GM18858 (cell line): Measurements from ENCODE around the gene WDR38.

Experiments used
- ATAC-seq: cut with Tn5 transposase; IDR thresholded peaks from one replicate; pipeline ENCODE4 v1.9.1; 2021; ENCODE audit not compliant: unreplicated experiment

Gene WDR38

DNA sequence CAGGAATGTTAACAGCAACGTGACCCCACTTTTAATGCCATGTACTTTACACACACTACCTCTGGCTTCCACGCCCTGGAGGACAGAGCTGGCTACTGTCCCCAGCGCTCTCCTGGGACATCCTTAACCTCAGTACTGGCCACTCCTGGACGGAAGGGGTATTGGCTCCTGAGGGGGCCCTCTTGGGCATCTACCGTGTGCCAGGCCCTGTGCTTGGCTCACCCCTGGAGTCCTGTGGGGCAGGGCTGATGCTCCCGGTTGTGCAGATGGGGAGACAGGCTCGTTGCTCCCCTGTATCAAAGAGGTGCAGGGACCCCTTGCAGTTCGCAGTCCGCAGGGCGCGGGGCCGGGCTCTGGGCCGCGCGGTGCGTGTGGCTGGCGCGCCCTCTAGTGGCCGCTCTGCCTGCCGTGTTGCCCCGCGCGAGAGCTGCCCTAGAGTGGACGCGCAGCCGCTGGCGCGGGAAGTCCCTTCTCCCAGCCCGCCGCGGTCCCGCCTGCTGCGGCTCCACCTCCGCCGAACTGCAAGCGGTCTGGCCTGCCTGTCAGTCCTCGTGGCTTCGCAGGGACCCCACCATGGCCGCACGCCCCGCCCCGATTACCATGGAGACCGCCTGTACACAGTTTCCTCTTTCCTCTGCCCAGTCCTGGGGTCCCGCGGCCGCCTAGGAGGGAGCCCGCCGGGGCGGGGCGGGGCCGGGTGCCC lies at the start of gene WDR38:
TSS of gene WDR38 (plus strand) at position 632 of the 703 bp plus-strand sequence. CDS start 72 bp downstream, outside the sequence.
- ATAC-seq: no peak

DNA sequence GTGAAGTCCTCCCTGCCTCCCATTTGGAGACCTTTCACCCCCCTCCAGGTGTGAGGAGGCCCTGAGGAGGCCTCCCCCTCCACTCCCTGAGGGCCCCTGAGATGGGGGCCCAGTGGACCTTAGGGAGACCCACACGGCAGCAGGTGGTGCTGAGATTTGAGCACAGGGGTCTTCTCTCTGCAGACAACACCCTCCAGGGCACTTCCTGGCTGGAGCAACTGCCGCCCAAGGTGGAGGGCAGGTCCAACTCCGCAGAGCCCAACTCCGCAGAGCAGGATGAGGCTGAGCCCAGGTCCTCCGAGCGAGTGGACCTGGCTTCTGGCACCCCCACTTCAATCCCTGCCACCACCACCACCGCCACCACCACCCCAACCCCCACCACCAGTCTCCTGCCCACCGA lies 49.3 kb upstream of the WDR38 start:
- no peak for ATAC-seq

DNA sequence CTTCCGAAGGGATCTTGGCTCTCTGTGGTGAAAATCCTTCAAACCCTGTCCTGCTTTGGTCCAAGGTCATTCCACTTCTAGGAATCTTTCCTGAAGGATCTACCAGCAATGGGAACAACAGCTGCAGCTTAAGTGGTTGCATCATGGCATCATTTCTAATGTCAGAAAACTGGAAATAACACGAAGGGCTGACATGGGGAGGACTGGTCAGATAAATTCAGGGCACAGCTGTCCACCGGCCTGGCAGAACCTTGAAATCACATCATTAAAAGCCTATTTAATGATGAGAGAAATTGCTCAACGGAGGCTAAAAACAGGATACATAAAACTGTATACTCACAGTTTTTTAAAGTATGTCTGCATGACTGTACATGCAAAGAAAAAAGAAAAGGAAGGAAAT lies 48.1 kb upstream of the WDR38 start:
- no peak for ATAC-seq

GRCh38 chr9:124808246-124808956 lies 44.9 kb upstream of the WDR38 start:
- no peak for ATAC-seq

DNA sequence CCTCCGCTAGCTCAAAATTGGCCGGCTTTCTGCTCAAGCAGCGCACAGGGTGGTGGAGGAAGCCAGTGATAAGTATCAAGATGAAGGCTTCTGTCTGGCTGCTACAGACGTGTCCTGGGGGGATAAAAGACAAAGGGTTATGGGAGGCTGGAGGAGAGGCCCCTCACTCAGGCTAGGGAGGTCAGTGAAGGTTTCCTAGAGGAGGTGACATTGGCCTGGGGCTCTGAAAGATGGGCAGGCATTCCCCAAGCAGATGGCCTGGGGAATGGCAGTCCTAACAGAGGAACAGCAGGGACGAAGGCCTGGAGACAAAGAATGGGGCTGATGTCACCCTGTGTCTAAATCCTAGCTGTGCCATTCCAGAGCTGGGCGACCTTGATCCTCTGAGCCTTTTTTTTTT lies 44.0 kb upstream of the WDR38 start:
- ATAC-seq: no peak

GRCh38 chr9:124809741-124810500 lies 43.3 kb upstream of the WDR38 start:
- no peak for ATAC-seq

DNA sequence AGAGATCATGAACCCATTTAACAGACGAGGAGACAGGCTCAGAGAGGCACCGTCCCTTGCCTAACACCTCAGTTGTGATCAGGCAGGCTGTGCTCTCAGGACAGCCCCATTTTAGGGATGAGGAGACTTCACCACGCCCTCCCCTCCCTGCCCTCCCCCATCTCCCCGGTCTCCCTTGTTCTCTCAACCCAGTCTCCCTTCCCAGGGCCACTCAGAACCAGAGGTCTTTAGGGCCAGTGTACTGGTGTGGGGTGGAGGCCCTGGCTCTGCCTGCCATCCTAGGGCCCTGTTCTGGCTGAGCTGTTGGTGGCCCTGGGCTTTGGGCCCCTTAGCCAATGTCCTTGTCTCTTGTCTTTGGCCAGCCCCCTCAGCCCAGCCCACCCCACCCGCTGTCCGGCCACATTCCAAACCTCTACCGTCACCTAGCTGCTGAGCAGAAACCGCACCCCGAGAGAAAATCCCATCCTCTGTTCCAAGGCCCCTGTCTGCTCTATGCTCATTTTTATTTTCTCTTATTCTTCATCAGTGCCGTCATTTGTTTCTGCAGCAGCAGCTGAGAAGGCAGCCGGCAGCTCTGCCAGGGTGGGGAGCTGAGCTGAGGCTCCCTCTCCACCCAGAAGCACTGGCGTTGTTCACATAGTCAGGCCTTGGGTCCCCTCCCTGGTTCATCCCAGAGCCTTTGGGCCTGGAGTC lies 42.5 kb upstream of the WDR38 start:
- no peak for ATAC-seq

DNA sequence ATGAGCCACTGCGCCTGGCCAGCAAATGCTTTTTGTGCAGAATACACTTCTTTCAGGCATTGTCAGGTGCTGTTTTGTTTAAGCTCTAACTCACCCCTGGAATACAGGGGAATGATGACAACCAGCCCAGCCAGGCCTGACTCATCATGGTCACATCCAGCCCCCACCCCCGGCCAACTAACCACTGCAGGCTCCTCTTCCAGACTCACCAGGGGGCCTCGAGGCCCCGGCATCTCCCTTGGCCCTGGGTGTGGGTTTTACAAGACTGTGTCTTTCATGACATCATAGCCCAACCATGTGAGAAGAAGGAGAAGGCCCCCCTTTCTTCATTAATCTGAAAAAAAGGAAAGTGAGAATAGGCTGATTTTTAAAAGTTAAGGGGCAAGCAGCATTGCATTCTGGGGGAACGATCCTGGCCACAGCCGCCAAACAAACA lies 40.8 kb upstream of the WDR38 start:
- ATAC-seq: no peak

DNA sequence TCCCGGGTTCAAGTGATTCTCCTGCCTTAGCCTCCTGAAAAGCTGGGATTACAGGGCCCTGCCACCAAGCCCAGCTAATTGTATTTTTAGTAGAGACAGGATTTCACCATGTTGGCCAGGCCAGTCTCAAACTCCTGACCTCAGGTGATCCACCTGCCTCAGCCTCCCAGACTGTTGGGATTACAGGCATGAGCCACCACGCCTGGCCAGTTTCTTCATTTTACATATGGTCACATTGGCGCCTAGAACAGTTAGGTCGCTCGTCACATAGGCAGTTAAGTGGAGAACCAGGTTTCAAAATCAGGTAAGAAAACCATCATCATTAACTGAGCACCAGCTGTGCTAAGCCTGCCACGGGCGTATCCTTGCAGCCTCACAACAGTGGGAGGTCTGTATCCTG lies 40.2 kb upstream of the WDR38 start:
- ATAC-seq: no peak

GRCh38 chr9:124813501-124814163 lies 39.6 kb upstream of the WDR38 start:
- ATAC-seq: no peak

DNA sequence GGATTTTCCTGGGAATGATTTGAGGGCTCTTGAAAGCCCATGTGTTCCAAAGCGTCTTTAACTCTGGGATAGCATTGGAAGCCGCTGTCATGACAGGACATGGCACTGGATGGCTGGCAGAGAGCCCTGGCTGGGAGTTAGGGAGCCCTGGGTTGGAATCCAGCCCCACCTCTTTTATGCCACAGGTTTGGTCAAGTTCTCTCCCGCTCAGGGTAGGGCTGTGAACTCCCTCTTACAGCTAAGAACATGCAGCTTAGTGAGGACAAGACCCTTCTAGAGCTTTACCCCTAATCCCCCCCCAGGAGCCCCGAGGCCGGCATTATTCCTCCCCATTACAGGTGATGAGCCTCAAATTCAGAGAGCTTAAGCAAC lies 39.1 kb upstream of the WDR38 start:
- no peak for ATAC-seq

- no peak for ATAC-seq
Measured at GRCh38 chr9:124815601-124816000, 37.7 kb upstream of the WDR38 start.

GRCh38 chr9:124818431-124819281 lies 34.6 kb upstream of the WDR38 start:
- ATAC-seq: no peak

GRCh38 chr9:124820698-124821623 lies 32.3 kb upstream of the WDR38 start:
- no peak for ATAC-seq

DNA sequence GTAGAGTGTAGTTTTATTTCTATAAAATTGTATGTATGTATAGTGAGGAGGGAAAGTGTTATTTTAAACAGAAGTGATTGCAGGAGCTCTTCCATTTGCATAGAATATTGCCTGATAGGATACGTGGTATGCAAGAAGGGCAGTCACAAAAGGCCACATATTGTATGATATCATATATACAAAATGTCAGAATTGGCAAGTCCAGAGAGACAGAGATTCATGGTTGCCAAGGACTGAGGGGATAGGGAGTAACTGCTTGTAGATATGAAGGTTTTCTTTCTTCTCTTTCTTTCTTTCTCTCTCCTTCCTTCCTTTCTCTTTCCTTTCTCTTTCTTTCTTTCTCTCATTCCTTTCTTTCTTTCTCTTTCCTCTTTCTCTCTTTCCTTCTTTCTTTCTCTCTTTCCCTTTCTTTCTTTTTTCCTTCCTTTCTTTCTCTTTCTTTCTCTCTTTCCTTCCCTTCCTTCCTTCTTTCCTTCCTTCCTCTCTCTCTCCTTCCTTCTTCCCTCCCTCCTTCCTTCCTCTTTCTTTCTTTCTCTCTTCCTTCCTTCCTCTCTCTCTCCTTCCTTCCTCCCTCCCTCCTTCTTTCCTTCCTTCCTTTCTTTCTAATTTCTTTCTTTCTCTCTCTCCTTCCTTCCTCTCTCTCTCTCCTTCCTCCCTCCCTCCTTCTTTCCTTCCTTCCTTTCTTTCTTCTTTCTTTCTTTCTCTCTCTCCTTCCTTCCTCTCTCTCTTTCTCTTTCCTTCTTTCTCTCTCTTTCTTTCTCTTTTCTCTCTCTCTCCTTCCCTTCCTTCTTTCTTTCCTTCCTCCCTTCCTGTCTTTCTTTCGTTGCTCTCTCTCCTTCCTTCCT lies 24.5 kb upstream of the WDR38 start:
- ATAC-seq: no peak

DNA sequence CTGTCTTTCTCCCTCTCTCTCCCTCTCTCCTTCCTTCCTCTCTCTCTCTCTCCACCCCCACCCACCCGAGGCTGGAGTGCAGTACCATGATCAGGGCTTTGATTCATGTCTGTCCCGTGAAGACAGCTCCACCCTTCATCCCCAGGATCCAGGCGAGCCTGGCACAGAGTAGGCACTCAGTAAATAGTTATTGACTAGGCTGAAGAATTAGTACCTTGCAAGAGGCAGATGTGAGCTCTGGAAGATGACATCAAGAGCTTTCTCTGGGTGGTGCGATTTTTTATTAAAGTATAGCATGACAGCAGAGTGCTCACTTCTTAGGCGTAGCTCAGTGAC lies 24.0 kb upstream of the WDR38 start:
- no peak for ATAC-seq

DNA sequence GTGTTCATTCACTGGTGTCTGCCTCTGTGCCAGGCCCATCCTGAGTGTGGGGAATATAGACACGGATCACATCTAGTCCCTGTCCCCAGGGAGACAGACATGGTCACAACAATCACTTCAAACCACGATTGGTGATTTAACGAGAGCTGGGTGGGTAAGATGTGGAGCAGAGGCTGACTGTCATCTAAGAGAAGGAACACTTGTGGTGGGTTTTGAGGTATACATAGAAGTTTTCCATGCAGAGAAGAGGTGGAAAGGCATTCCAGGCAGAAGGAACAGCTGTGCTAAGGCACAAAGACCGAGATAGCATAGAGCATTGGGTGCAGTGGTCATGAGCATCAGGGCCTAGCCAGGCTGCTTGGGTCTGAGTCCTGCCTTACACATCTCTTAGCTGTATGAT lies 22.7 kb upstream of the WDR38 start:
- ATAC-seq: no peak
